ENCODE data around the gene WDFY3.

Gene WDFY3

GRCh38 chr4:84964995-84965552, 1.4 kb downstream of the WDFY3 start:
- no peak for DNase-seq (ENCODE audit: low spot score)
- Histone ChIP-seq H3K27ac (peak overlapping the region; percentile 92 to 98), H3K4me3 (peak overlapping the region; percentile 99)
- TF ChIP-seq CTCF (IDR thresholded peaks at IDR 0.05): no peak

GRCh38 chr4:84962102-84962501, 4.4 kb downstream of the WDFY3 start:
- Histone ChIP-seq H3K27ac (no peak overlapping the region), H3K4me3 (no peak overlapping the region)
- TF ChIP-seq CTCF (IDR thresholded peaks at IDR 0.05): no peak
- no peak for DNase-seq (ENCODE audit: low spot score)

- no peak overlapping the region for H3K27ac ChIP-seq
- DNase-seq (ENCODE audit: low spot score): no peak
- no peak overlapping the region for H3K4me3 ChIP-seq
- TF ChIP-seq CTCF (IDR thresholded peaks at IDR 0.05): no peak
Observed at GRCh38 chr4:84958434-84958833, 8.1 kb downstream of the WDFY3 start.

GRCh38 chr4:84957514-84958420, 8.7 kb downstream of the WDFY3 start:
- H3K4me3 ChIP-seq: no peak overlapping the region
- H3K27ac ChIP-seq: no peak overlapping the region
- DNase-seq (ENCODE audit: low spot score): no peak
- TF ChIP-seq CTCF (IDR thresholded peaks at IDR 0.05): no peak

GRCh38 chr4:84956014-84956413, 10.5 kb downstream of the WDFY3 start:
- no peak for TF ChIP-seq CTCF (IDR thresholded peaks at IDR 0.05)
- H3K4me3 ChIP-seq: no peak overlapping the region
- H3K27ac ChIP-seq: no peak overlapping the region
- DNase-seq (ENCODE audit: low spot score): no peak

- TF ChIP-seq CTCF (IDR thresholded peaks at IDR 0.05): no peak
- H3K27ac ChIP-seq: no peak overlapping the region
- no peak overlapping the region for H3K4me3 ChIP-seq
- DNase-seq (ENCODE audit: low spot score): no peak
Observed at GRCh38 chr4:84954982-84955567, 11.4 kb downstream of the WDFY3 start.

Measured in coronary artery (tissue), 2 donors.